Choroid plexus epithelial cell (primary cell): ENCODE measurements around the gene TLNRD1.
"Not testable (repeated sequence)": the region's sequence is repeated elsewhere in the genome, so short reads cannot be mapped to it uniquely, and the experiment has no call there.

Source experiments
- DNase-seq: peaks from one replicate; pipeline ENCODE4 v3.0.0-alpha.2; 2010; ENCODE audit warnings: low read depth
- H3K4me3 ChIP-seq: 2 replicates; pipeline ENCODE4 v1.5.1; 2011; ENCODE audit warnings: low read depth, mild to moderate bottlenecking, control low read depth, low read length, moderate library complexity
- TF ChIP-seq, protein P1 (sequence below): conservative IDR thresholded peaks from 2 replicates; pipeline ENCODE4 v1.5.1; 2011; ENCODE audit warnings: low read depth, mild to moderate bottlenecking, control low read depth, inconsistent platforms, low read length, moderate library complexity

Gene TLNRD1

DNA sequence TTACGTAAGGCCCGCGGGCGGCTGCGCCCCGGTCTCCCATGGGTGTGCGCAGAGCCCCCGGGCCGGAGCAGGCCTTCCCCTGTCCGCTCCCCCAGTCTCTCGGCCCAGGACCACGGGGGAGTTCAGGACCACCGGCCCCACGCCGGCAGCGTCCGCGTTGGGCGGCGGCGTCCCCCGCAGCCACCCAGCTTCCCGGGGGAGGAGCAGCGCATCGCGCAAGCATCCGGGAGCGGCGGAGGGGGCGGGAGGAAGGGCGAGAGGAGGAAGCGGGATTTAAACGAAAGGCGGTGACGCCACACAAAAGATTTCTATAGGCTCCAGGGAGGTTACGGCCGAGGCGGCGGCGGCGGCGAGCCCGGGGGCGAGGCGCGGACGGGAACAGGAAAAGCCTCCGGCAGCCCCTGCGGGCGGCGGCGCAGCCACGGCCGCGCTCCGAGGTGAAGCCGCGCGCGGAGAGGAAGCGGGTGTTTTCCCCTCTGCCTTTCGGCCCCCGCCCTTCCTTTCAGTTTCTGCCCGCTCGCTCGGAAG is at the start of gene TLNRD1:
TLNRD1 (plus strand) TSS at position 300 of the 528 bp plus-strand sequence. CDS start 1,349 bp downstream, outside the sequence.
- TF ChIP-seq, protein P1, sequence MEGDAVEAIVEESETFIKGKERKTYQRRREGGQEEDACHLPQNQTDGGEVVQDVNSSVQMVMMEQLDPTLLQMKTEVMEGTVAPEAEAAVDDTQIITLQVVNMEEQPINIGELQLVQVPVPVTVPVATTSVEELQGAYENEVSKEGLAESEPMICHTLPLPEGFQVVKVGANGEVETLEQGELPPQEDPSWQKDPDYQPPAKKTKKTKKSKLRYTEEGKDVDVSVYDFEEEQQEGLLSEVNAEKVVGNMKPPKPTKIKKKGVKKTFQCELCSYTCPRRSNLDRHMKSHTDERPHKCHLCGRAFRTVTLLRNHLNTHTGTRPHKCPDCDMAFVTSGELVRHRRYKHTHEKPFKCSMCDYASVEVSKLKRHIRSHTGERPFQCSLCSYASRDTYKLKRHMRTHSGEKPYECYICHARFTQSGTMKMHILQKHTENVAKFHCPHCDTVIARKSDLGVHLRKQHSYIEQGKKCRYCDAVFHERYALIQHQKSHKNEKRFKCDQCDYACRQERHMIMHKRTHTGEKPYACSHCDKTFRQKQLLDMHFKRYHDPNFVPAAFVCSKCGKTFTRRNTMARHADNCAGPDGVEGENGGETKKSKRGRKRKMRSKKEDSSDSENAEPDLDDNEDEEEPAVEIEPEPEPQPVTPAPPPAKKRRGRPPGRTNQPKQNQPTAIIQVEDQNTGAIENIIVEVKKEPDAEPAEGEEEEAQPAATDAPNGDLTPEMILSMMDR, result no peak
- peak; percentile 91 for DNase-seq
- peak within 1 kb of the TSS; percentile 88 for H3K4me3 ChIP-seq

GRCh38 chr15:80951941-80952340 is 48.8 kb upstream of the TLNRD1 start:
- TF ChIP-seq, protein P1, result no peak
- no peak for DNase-seq
- no peak overlapping the region for H3K4me3 ChIP-seq

DNA sequence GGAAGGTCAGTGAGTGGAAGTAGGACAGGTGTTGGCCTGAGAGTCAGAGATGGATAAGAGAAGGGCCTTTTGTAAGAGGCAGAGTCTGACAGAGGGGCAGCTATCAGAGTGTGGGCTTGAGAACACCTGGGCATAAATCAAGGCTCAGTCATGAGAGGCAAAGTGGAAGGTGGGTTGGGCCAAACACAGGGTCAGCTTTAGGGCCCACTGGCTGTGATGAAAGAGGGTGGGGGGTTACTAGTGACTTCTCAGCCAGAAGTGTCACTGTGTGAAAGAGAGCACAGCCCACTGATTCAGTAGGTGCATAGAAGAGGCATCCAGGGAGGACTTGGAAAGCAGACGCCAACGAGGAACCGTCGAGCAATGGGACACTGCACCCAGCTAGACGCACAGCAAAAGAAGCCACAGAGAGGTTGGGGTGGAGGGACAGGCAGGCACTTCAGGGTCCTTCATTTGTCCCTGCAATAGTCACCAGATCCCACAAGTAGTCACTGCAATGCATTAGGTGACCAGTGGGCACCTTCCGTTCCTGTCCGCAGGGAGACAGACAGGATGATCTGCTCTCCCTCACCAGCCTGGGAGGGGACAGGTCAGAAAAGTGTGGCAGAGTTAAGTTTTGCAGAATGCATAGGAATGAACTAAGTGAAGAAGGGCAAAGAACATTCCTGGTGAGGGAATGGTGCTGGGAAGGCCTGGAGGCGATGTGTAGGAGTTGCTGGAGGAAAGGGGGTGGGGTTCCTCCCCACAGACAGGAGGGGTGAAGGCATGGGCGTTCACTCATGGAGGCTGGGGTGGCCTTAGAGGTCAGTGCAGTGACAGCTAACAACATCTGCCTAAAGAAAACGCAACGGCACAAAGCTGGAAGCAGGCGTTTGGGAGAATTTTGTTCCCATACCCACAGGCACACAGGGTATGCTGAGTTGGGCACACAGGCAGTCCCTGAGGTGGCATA is 47.4 kb upstream of the TLNRD1 start:
- H3K4me3 ChIP-seq, result no peak overlapping the region
- no peak for DNase-seq
- TF ChIP-seq, protein P1, result no peak

- TF ChIP-seq, protein P1, result no peak
- no peak for DNase-seq
Measured at GRCh38 chr15:80953953-80954778, 46.6 kb upstream of the TLNRD1 start.

GRCh38 chr15:80955571-80956452 is 44.9 kb upstream of the TLNRD1 start:
- not testable (repeated sequence) for H3K4me3 ChIP-seq
- DNase-seq, result peak; percentile 88

More at GRCh38 chr15:80953953-80954778, 46.6 kb upstream of the TLNRD1 start:
- H3K4me3 ChIP-seq, result no peak overlapping the region

GRCh38 chr15:80957556-80957955 is 43.2 kb upstream of the TLNRD1 start:
- H3K4me3 ChIP-seq, result no peak overlapping the region
- DNase-seq, result no peak
- TF ChIP-seq, protein P1, result no peak
